GDM1 (cell line): ENCODE measurements around the gene ZFAND2A.
"Not testable (repeated sequence)": the region's sequence is repeated elsewhere in the genome, so short reads cannot be mapped to it uniquely, and the experiment has no call there.

Source experiments
- DNase-seq: peaks from one replicate; lab custom pipeline; 2025; lab: John Stamatoyannopoulos, UW

The ZFAND2A gene

GRCh38 chr7:1122832-1123501, 37.0 kb downstream of the ZFAND2A start:
- no peak for DNase-seq

GRCh38 chr7:1121886-1122831, 37.8 kb downstream of the ZFAND2A start:
- DNase-seq, result no peak

DNA sequence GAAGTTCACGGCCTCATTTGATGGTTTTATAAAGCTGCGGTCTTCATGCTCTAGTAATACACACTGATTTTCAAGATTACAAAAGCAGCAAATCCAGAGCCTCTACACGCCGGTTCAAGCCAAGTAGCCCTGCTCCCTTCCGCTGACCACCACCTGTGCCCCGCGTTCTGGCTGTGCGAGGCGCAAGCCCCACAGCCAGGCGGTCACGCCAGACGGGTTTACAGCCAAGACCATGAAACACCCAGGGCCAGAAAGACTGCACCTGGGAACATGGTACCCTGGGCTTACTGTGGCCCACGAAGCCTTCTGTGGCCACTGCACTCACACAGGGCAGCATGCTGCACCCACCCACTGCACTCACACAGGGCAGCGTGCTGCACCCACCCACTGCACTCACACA, 38.5 kb downstream of the ZFAND2A start:
- no peak for DNase-seq

GRCh38 chr7:1120791-1121190, 39.2 kb downstream of the ZFAND2A start:
- DNase-seq, result no peak

DNA sequence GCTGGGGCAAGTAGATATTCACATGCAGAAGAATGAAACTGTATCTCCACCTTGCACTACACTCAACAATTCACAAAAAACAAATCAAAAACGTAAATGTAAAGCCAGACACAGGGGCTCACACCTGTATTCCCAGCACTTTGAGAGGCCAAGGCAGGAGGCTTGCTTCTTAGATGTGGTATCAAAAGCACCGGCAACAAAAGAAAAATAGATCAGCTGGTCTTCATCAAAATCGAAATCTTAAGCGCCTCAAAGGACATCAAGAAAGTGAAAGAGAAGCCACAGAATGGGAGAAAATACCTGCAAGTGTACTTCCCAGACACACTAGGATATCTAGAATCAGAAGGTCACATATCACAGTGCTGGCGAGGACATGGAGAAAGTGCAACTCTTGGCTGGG, 40.8 kb downstream of the ZFAND2A start:
- DNase-seq, result no peak

DNA sequence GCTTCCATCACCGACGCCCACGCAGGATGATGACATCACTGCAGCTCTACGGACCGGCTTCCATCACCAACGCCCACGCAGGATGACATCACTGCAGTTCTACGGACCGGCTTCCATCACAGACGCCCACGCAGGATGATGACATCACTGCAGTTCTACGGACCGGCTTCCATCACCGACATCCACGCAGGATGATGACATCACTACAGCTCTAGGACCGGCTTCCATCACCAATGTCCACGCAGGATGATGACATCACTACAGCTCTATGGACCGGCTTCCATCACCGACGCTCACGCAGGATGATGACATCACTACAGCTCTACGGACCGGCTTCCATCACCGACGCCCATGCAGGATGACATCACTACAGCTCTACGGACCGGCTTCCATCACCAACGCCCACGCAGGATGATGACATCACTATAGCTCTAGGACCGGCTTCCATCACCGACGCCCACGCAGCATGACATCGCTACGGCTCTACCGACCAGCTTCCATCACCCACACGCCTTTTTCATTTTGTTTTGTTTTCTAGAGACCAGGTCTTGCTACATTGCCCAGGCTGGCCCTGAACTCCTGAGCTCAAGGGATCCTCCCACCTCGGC, 42.6 kb downstream of the ZFAND2A start:
- no peak for DNase-seq

- not testable (repeated sequence) for DNase-seq
These were observed 43.5 kb downstream of the ZFAND2A start for GRCh38 chr7:1116383-1117008.

- not testable (repeated sequence) for DNase-seq
These were observed 44.6 kb downstream of the ZFAND2A start for GRCh38 chr7:1115171-1116045.

DNA sequence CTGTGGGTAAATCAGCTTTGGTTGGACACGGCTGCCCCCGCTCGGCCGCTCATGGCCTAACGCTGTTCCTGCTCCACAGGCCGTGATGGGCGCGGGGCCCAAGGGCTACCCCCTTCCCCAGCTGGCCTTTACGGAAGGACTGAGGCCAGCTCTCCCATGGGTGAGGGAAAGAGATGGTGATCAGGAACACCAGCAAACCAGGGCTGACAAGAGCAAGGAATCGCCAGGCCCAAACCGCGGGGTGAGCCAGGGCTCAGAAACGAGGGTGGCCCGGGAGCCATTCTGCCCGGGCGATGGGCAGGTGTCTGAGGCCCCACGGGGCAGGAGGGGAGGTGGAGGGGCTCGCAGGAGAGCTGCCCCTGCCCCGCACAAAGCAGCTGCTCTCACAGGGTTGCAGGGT, 45.5 kb downstream of the ZFAND2A start:
- DNase-seq, result no peak

DNA sequence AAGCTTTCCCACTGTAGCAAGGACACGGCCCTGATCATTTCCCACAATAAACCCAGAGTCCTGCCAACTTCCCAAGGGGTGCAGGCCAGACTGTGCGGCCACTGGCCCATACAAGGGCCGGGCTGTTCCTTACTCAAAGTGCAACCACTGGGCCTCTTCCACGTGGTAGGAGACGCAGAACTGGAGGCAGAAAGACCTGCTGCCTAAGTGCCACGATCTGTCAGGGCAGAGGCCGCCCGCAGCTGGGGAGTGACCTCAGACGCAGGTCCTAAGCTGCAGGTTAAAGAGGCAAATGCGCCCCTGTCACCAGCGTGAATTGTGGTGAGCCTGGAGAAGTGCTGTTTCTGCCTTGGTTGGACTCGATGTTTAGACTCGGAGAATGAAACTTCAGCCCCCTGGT, 45.9 kb downstream of the ZFAND2A start:
- DNase-seq, result no peak

DNA sequence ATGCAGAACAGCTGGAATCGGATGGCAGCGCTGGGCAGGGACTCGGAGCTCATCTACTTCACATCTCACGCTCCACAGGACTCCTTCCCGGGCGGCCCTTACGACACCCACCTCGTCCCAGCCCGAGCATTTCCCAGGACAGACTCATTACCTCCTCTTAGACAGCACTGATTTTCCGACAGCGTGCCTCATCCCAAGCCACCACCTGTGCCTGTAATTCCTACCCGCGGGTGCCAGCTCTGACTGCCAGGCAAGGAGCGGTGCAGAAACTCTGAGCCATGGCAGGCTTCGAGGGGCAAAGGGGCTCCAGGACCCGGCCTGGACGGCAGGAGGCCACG, 46.5 kb downstream of the ZFAND2A start:
- DNase-seq, result no peak

- no peak for DNase-seq
These were observed 47.1 kb downstream of the ZFAND2A start for GRCh38 chr7:1112625-1113547.

GRCh38 chr7:1112109-1112508, 47.9 kb downstream of the ZFAND2A start:
- DNase-seq, result no peak

- DNase-seq, result no peak
These were observed 48.8 kb downstream of the ZFAND2A start for GRCh38 chr7:1111156-1111555.

GRCh38 chr7:1110358-1110757, 49.6 kb downstream of the ZFAND2A start:
- no peak for DNase-seq

DNA sequence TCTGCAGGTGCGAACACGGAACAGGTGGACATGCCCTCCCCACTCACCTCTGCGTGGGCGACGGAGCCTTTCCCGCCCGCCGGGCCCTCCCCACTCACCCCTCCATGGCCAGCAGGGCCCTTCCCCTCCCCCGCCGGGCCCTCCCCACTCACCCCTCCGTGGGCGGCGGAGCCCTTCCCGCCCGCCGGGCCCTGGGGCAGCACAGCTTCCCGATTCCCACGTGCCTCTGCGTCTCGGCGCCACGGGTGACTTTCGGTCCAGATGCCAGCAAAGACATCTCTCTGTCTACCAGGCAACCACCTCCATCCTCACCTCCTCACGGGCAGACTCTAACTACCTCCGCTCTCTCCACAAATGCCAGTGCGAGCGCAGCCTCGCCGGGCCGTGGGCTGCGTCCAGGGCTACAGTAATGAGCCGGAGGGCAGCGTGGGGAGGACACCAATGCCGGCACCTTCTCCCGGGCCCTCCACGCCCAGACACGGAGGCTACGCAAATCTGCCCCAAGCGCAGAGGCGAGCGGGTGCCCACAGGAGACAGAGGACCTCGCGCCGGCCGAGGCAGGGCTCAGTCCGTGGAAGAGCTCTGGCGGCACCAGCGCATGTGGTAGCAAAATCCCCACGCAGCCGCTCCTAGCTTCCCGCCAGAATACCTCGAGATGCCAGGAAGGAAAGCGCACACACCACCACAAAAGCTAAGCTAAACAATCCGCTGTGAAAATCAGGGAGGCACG, 50.2 kb downstream of the ZFAND2A start:
- DNase-seq, result no peak

- no peak for DNase-seq
These were observed 51.6 kb downstream of the ZFAND2A start for GRCh38 chr7:1108264-1108920.

DNA sequence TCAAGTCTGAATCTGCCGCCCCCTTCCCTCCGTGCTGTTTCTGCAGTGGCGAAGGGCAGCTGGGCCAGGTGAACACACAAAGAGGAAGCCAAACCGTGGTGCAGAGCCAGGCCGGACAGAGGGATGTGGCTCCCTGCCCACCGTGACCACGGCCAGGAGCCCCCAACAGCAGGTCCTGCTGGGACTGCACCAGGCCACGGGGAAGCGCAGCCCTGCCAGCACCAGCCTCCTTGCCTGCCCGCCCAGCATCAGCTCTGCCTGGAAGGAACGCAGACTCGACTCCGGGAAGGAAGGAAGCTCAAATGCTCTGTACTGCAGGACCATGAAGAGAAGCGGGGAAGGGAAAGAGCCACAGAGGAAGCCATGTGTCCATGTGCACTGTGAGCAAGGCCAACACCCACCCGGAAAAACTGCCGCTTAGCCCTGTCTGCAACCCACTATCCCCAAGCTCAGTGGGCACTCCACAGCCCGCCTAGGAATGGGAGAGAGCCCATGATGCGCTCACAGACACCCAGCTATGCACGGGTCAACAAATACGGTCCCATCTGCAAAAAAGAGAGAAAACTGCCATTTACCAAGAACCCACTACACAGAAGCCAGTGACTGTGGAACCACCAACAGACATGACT, 53.1 kb downstream of the ZFAND2A start:
- DNase-seq, result no peak
